Measurements from ENCODE around the gene PLEKHG3. TPM values are rescaled to one million over a fixed set of nuclear protein-coding genes. Genes with fewer than 3 reads are reported as not detected.

Gene PLEKHG3
- total RNA-seq, 1 experiment from 2014 or later: 75.3 TPM

- TF ChIP-seq, protein P1, sequence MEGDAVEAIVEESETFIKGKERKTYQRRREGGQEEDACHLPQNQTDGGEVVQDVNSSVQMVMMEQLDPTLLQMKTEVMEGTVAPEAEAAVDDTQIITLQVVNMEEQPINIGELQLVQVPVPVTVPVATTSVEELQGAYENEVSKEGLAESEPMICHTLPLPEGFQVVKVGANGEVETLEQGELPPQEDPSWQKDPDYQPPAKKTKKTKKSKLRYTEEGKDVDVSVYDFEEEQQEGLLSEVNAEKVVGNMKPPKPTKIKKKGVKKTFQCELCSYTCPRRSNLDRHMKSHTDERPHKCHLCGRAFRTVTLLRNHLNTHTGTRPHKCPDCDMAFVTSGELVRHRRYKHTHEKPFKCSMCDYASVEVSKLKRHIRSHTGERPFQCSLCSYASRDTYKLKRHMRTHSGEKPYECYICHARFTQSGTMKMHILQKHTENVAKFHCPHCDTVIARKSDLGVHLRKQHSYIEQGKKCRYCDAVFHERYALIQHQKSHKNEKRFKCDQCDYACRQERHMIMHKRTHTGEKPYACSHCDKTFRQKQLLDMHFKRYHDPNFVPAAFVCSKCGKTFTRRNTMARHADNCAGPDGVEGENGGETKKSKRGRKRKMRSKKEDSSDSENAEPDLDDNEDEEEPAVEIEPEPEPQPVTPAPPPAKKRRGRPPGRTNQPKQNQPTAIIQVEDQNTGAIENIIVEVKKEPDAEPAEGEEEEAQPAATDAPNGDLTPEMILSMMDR (IDR thresholded peaks at IDR 0.05): no peak
Observed at GRCh38 chr14:64773577-64773976, 69.4 kb downstream of the PLEKHG3 start (continued).

- CTCF ChIA-PET: interaction anchor here (1.7 to 11.4 kb wide), 3 partner anchors 9 to 28 kb away, joined by 4 to 75 read pairs (median 18); no protein-coding TSS in a partner anchor
- H3K27ac Mint-ChIP-seq: no peak overlapping the region
Observed at GRCh38 chr14:64774272-64774671, 70.0 kb downstream of the PLEKHG3 start.

More at GRCh38 chr14:64774272-64774671, 70.0 kb downstream of the PLEKHG3 start:
- DNase-seq (ENCODE audit: low spot score): no peak
- no peak for TF ChIP-seq ZNF281 (CRISPR knock-in tag; IDR thresholded peaks at IDR 0.05)
- TF ChIP-seq JAZF1 (CRISPR knock-in tag; IDR thresholded peaks at IDR 0.05): no peak
- no peak for TF ChIP-seq PRRX2 (CRISPR knock-in tag; IDR thresholded peaks at IDR 0.05)
- no peak for TF ChIP-seq ZNF396 (CRISPR knock-in tag; IDR thresholded peaks at IDR 0.05; ENCODE audit: borderline replicate concordance)
- no peak for TF ChIP-seq NFYB (CRISPR knock-in tag; conservative IDR thresholded peaks at IDR 0.05; ENCODE audit: low read depth)
- no peak for TF ChIP-seq TEAD1 (CRISPR knock-in tag; IDR thresholded peaks at IDR 0.05)
- no peak for TF ChIP-seq ZNF671 (CRISPR knock-in tag; IDR thresholded peaks at IDR 0.05)
- TF ChIP-seq, protein P2, sequence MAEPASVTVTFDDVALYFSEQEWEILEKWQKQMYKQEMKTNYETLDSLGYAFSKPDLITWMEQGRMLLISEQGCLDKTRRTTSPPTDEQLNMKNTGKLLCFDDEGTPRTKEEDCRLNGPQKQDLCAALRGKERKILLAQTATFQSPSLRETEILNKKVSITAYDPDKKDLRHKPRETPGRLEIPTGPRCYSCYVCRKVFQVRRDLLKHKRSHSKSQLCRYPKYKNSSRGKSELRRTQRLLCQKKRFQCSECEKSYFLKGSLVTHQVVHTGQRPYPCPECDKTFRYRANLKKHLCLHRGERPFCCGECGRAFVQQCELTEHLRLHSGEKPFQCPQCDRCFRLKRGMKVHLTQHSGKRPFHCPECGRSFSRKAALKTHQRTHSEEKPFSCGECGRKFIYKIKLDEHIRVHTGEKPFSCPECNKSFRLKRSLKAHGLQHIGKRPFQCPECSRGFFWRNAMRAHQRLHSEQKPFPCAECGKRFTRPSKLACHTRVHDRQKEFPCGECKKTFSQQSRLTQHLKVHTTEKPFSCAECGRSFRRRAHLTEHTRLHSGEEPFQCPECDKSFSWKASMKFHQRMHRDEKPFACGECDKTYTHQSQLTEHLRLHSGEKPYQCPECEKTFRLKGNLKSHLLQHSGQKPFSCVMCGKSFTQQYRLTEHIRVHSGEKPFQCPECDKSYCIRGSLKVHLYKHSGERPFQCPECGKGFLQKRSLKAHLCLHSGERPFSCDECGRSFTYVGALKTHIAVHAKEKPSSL (CRISPR knock-in tag; conservative IDR thresholded peaks at IDR 0.05): no peak
- TF ChIP-seq, protein P3, sequence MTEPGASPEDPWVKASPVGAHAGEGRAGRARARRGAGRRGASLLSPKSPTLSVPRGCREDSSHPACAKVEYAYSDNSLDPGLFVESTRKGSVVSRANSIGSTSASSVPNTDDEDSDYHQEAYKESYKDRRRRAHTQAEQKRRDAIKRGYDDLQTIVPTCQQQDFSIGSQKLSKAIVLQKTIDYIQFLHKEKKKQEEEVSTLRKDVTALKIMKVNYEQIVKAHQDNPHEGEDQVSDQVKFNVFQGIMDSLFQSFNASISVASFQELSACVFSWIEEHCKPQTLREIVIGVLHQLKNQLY (CRISPR knock-in tag; IDR thresholded peaks at IDR 0.05): no peak
- TF ChIP-seq, protein P4, sequence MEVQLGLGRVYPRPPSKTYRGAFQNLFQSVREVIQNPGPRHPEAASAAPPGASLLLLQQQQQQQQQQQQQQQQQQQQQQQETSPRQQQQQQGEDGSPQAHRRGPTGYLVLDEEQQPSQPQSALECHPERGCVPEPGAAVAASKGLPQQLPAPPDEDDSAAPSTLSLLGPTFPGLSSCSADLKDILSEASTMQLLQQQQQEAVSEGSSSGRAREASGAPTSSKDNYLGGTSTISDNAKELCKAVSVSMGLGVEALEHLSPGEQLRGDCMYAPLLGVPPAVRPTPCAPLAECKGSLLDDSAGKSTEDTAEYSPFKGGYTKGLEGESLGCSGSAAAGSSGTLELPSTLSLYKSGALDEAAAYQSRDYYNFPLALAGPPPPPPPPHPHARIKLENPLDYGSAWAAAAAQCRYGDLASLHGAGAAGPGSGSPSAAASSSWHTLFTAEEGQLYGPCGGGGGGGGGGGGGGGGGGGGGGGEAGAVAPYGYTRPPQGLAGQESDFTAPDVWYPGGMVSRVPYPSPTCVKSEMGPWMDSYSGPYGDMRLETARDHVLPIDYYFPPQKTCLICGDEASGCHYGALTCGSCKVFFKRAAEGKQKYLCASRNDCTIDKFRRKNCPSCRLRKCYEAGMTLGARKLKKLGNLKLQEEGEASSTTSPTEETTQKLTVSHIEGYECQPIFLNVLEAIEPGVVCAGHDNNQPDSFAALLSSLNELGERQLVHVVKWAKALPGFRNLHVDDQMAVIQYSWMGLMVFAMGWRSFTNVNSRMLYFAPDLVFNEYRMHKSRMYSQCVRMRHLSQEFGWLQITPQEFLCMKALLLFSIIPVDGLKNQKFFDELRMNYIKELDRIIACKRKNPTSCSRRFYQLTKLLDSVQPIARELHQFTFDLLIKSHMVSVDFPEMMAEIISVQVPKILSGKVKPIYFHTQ (CRISPR knock-in tag; IDR thresholded peaks at IDR 0.05): no peak
- Mint-ChIP-seq H3K4me3 (no peak overlapping the region), H3K36me3 (peaks cover 33% of the 10 kb centered on the region), H3K9me3 (peaks cover 27% of the 10 kb centered on the region), H3K4me1 (peaks cover 5% of the 10 kb centered on the region), H3K27me3 (ENCODE audit: low read depth) (peaks cover 3% of the 10 kb centered on the region; the same call in 1 of the 2 replicates)
- ATAC-seq: no peak
- POLR2A ChIA-PET: no interaction called here

Measured in WTC11 (cell line).